SIG-M5 (cell line): ENCODE results near the gene SEL1L3.
"Not testable (repeated sequence)": the region's sequence is repeated elsewhere in the genome, so short reads cannot be mapped to it uniquely, and the experiment has no call there.

Source experiments
- DNase-seq: peaks from one replicate; lab custom pipeline; 2025; lab: John Stamatoyannopoulos, UW

SEL1L3 gene

DNA sequence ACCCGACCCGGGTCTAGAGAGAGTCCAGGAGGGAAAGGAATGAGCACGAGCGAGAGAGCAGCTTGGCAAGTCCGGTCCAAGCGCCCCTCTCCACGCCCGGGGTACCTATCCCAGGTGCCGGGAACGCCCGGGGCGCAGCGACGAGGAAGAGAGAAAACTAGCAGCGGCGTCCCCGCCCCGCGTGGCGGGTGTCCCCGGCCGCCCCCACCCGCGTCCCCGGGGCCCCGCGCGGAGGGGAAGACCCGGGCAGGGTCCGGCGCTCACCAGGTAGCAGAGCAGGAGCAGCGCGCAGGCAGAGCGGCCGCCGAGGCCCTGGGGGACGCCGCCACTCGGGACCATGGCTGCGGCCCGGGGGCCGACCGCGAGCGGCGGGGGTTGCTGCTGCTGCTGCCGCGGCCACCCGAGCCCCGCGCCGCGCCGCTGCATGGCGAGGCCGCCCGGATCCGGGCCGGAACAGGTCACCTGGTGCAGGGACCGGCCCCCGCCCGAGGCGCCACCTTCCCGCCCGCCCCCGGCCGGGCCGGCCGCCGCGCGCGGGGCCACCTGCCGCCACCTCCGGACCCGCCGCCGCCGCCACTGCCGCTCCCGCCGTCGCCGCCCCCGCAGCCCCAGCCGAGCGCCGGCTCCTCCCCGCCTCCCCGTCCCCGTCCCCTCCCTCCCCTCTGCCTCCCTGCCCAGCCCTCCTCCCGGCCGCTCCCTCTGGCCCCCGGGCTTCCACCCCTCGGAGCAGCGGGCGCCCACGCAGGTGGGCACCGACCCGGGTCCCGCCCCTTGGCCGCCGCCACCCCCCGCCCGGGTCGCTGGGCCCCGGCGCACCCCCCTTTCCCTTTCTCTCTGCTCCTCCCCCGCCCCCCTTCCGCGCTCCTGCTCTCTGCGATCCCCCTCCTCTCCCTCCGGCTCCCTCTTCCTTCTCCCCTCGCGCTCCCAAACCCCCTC is at the start of gene SEL1L3:
SEL1L3 (minus strand) TSS at position 578 of the 936 bp plus-strand sequence; CDS start at position 426, 152 bp downstream.
- no peak for DNase-seq

- DNase-seq, result no peak
These were observed 48.6 kb upstream of the SEL1L3 start for GRCh38 chr4:25911356-25911755.

DNA sequence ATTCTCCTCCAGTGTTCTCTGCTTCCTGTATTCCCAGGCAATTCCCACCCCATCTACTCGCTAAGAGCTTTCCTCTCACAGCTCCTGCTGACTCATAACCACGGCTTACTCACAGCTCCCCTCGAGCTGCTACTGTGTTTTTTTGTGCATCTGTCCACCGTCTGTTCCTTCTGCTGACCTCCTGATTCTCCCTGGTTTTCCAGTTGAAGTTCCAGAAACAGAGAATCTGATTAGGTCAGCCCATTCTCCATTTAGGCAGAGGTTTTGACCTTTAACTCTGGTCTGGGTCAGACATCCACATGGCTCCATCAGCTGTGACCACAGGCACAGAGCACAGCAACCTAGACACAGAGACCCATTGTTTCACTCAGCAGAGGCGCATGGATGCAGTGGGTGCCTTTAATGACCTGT is 45.7 kb upstream of the SEL1L3 start:
- no peak for DNase-seq

DNA sequence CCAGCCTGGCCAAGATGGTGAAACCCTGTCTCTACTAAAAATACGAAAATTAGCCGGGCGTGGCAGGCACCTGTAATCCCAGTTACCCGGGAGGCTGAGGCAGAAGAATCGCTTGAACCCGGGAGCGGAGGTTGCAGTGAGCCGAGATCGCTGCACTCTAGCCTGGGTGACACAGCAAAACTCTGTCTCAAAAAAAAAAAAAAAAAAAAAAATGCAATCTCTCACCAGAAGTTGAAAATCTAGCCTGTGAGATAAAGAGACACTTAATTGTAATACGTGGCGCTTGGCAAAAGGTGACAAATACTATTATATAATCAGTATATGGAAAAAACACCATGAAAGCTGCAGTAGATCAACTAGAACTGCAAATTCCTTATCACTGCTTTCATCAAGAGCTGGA is 43.3 kb upstream of the SEL1L3 start:
- not testable (repeated sequence) for DNase-seq

DNA sequence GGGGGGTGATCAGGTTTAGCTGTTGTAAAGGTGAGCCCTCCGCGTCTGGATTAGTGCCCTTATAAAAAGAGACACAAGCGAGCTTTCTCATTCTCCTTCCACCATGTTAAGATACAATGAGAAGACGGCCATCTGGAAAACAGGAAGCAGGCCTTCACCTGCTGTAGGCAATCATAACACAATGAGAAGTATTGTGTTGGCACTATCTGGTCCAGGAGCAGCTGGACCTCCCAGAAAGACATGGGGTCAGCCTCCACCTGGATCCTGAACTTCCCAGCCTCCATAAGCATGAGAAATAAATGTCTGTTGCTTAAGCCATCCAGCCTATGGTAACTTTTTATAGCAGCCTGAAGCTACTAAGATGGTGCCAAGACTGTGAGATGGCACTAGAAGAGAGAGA is 42.6 kb upstream of the SEL1L3 start:
- no peak for DNase-seq

GRCh38 chr4:25904748-25905082 is 41.9 kb upstream of the SEL1L3 start:
- DNase-seq, result no peak

- DNase-seq, result no peak
These were observed 41.3 kb upstream of the SEL1L3 start for GRCh38 chr4:25903900-25904747.

- DNase-seq, result no peak
These were observed 38.2 kb upstream of the SEL1L3 start for GRCh38 chr4:25901030-25901430.

DNA sequence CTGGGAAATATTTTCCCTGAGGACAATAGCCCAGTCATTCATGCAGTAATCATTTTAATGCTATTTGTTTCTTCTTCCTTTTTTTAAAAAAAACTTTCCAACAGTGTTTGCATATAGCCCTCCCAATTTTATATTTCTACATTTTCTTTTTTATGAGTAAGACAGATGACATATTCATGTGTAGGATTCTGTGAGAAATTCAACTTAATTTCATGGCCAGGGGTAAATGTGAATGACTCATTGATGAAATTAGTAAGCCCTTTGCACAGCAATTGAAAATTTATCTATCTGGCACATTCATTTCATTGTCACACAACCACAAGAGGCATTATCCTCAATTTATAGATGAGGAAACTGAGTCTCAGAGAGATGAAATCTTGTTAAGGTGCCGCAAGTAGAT is 37.5 kb upstream of the SEL1L3 start:
- no peak for DNase-seq

GRCh38 chr4:25896776-25897539 is 34.2 kb upstream of the SEL1L3 start:
- no peak for DNase-seq

DNA sequence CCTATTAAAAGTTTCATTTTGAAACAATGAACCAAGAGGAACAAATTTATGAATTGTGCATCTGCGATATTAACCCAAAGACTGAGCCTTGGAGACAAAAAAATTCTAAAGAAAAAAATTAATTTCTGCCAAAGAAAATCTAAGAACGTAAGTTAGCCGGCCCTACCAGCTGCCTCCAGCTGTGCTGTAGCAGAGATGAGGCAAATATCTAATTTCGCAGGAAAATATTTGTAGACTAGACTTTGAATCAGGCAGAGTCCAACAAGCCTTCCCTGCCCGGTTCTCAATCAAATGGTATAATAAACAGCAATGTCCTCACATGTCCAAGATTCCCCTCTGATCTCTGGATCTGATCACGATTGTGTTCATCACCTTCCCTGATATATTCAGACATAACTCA is 30.0 kb upstream of the SEL1L3 start:
- DNase-seq, result no peak

DNA sequence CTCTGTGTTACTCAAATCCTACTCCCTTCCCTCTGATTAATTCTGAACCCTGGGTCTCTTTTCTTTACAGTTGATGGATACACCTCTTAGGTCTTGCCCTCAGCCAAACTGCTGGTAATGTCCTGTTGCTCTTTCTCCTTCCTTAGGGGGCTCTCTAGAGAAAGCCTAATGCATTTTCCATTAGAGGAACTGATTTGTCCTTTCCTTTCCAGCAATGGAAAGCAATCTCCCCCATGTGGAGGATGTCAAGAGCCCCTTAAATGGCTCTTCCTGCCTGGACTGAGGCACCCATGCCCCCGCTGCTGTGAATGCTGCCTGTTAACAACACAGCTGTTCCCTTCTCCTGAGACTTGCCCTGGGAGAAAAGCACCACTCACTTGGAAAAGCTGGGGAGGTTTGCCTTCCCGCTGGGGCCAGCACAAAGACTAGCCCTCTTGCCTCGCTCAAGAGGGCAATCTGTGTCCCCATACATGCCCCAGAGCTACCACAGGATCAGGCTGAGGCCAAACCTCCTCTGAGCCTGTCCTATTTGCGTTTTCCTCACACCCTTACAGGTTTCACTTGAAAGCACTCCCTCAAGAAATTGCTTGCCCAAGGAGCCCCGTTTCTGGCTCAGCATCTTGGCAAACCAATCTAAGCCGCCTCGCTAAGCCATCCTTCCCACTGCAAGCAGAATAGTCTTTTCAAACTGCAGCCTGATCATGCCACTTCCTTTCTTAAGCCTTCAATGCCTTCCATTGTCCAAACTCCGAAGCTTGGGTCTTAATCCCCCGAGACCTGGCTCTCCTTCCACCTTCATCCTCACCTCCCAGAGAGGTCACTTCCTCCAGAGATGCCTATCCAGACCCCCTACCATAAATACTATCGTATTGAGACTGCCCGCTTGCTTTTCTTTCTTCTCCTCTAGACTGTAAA is 28.0 kb upstream of the SEL1L3 start:
- no peak for DNase-seq

DNA sequence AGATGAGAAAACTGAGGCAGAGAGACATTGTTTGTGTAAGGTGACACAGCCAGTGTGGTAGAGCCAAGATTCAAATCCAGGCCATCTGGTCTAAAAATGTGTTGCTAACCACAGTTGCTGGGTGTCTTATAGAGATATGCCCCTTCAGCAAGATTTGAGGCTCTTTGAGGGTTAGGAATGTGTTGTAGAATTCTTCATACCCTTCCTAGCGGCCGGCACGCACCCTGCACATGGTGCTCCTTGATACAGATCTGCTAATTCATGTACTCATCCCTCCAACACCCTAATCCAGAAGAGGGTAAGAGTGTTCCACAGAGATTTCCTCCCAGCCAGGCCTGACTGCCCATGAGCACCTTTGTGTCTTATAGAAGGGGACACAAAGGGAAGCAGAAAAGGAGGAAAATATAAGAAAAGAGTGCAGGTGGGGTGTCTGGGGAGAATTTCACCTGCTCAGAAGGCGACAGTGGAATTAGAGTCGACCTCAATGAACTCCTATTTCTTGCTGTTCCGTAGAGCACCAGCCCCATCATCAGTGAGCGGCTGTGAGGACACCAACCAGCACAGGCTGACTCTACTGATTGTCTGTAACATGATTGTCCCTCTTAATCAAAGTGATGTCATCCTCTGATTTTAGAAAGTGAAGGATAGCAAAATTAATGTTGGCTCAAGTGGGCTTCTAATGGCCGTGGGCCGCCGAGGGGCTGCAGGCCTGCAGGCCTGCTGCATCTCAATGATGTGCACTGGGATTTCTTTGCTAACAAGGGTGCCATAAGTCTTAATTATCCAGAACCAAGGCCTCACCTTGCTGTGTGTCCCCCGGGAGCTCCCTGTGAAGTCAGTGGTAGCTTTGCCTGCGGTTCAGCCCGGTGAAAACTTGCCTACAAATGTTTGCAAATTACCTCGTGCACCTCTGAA is 27.1 kb upstream of the SEL1L3 start:
- no peak for DNase-seq

DNA sequence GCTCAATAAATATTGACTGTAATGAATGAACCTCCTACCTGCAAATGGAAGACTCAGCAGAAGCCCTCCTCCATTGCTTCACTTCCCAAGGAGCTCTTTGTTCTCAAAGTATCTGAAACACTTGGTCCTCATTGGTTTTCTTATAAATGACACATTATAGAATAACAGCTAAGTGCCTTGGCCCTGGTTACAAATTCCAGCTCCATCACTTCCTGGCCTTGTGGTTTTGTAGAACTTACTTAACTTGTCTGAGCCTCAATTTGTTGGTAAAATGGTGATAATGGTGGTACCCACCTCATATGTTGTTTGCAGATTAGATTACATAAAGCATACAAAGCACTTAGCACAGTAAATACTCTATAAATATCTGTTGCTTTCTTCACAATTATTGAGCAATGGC is 26.0 kb upstream of the SEL1L3 start:
- DNase-seq, result no peak

DNA sequence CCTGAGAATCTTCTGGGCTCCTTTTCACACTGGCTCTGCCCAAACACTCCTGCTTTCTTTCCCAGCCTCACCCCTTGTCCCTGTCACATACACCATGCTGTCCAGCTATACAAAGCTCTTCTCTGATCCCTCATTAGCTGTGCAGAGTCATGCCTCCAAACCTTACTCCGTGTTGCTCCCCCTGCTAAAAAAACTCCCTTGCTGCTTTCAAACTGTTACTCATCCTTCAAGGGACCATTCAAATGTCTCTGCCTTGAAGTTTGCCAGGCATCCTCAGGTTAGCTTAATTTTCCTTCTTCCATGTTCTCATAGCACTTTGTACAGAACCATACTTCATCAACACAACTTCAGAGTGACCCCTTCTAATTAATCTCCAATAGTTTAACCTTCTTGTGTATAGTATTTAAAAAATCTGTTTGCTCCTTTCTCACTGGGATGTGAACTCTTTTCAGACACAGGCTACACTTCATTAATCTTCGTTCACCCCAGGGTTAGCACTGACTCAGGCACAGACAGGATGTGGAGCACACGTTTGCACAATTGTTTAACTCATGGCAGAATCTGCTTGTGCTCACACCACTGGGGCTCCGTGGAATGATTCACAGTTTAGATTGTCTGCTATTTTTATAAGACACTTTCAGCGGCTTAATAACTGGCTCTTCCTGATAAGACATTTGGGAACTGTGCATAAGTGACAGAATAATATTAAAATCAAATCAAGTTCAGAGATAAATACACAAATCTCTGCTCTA is 21.4 kb upstream of the SEL1L3 start:
- DNase-seq, result no peak

- DNase-seq, result no peak
These were observed 20.8 kb upstream of the SEL1L3 start for GRCh38 chr4:25883565-25883964.

DNA sequence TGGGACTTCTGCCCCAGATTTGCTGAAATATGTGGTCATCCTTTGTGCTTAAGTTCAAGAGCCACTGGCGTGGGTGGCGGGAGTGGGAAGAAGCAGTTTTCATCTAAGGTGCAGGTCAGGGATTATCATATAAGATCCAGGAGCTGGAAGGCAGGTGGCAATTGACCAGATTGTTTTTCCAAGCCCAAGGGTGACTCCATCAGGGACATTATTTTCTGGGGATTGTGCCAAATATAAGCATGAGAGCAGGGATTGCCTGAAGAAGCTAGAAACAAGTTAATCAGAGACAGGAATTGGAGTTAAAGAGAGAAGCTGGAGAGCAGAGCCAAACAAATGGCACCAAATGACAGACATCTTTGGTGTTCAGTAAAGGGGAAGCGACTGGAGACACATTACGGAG is 19.4 kb upstream of the SEL1L3 start:
- DNase-seq, result no peak

DNA sequence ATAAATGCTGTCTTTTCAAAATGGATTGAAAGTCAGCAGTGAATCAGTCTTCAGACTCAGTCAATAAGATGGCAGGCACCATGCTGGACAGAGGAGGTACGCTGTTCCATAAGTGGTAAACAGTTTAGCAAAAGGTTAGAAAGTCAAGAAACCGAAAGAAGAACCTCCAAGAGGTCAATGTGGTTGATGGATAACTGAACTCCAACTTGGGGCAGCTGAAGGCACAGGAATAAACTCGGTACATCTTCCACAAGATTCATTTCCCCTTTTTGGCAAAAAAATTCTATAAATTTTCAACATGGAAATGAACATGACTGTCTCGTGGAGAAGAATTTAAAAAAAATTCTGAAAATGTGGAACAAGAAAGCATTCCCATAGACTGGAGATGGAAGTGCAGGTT is 18.4 kb upstream of the SEL1L3 start:
- peak; percentile 71 for DNase-seq

GRCh38 chr4:25879991-25880651 is 17.3 kb upstream of the SEL1L3 start:
- peak; percentile 37 for DNase-seq
